Measurements from ENCODE around the gene DOC2A.

- no peak for TF ChIP-seq EZH2phosphoT487 (IDR thresholded peaks at IDR 0.05; ENCODE audit: unreplicated experiment)
- no peak for TF ChIP-seq EZH2 (IDR thresholded peaks at IDR 0.05; ENCODE audit: low read depth, unreplicated experiment)
- TF ChIP-seq CTCF (conservative IDR thresholded peaks at IDR 0.05; ENCODE audit: low read depth in 2 of 2): no peak
- TF ChIP-seq JUNB (IDR thresholded peaks at IDR 0.05; ENCODE audit: unreplicated experiment): no peak
- no peak for TF ChIP-seq POLR2AphosphoS5 (IDR thresholded peaks at IDR 0.05; ENCODE audit: low read depth)
- no peak for TF ChIP-seq REST (IDR thresholded peaks at IDR 0.05; ENCODE audit: unreplicated experiment)
- TF ChIP-seq CREB1 (CRISPR knock-in tag; IDR thresholded peaks at IDR 0.05; ENCODE audit: low read depth): no peak
Measured at GRCh38 chr16:29978564-29979270, 32.1 kb downstream of the DOC2A start.

Data from GM23338 (cell line).